ENCODE measurements around the gene F5. TPM values are rescaled to one million over a fixed set of nuclear protein-coding genes. Genes with fewer than 3 reads are reported as not detected.
A peak's percentile ranks its signal among the peaks of the same experiment; 100 is the strongest.

The F5 gene
- total and polyA plus RNA-seq, 2 of the 13 experiments (the other 11 are each of a cell fraction or from before 2014, with no cell fraction given): 38.3 to 64.0 TPM

GRCh38 chr1:169586395-169587255, at the start of gene F5 (continued):
- TF ChIP-seq MYPOP (CRISPR knock-in tag; IDR thresholded peaks at IDR 0.05) (0 out of 2 replicates have a peak, but pooled peaks have one; percentile 38), RXRA (CRISPR knock-in tag; IDR thresholded peaks at IDR 0.05) (no peak; the same call in 1 of the 2 replicates), NFAT5 (CRISPR knock-in tag; IDR thresholded peaks at IDR 0.05) (peak; percentile 49; the same call in 1 of the 2 replicates), ZNF776 (CRISPR knock-in tag; IDR thresholded peaks at IDR 0.05) (no peak; the same call in 1 of the 2 replicates), ZFP82 (CRISPR knock-in tag; IDR thresholded peaks at IDR 0.05; ENCODE audit: borderline replicate concordance) (peak; percentile 84; the same call in 1 of the 2 replicates), SRSF9 (IDR thresholded peaks at IDR 0.05; ENCODE audit: borderline replicate concordance, insufficient read depth, low read depth, low read length, poor library complexity, severe bottlenecking) (no peak), ATF5 (CRISPR knock-in tag; IDR thresholded peaks at IDR 0.05; ENCODE audit: low read depth) (no peak), CREB1 (IDR thresholded peaks at IDR 0.05) (no peak; the same call in 1 of the 2 replicates), CREB1 (CRISPR knock-in tag; IDR thresholded peaks at IDR 0.05) (peak; percentile 51; the same call in 1 of the 2 replicates), GATA4 (IDR thresholded peaks at IDR 0.05; ENCODE audit: borderline replicate concordance, low read depth) (no peak; the same call in 1 of the 2 replicates), KDM5A (IDR thresholded peaks at IDR 0.05; ENCODE audit: borderline replicate concordance, low read length) (no peak; the same call in 1 of the 2 replicates), KDM4B (CRISPR knock-in tag; IDR thresholded peaks at IDR 0.05) (peak; percentile 90; the same call in 1 of the 2 replicates), ZNF274 (CRISPR knock-in tag; IDR thresholded peaks at IDR 0.05) (peak; percentile 81; the same call in 1 of the 2 replicates), NR3C1 (CRISPR knock-in tag; IDR thresholded peaks at IDR 0.05) (no peak), AKNA (CRISPR knock-in tag; IDR thresholded peaks at IDR 0.05; ENCODE audit: borderline replicate concordance) (no peak)

Measured in HepG2 (cell line).